ENCODE measurements around the gene FOSL1. TPM values are rescaled to one million over a fixed set of nuclear protein-coding genes. Genes with fewer than 3 reads are reported as not detected.

The FOSL1 gene
- total RNA-seq, 2 experiments from 2014 or later: 11.1 to 11.3 TPM

DNA sequence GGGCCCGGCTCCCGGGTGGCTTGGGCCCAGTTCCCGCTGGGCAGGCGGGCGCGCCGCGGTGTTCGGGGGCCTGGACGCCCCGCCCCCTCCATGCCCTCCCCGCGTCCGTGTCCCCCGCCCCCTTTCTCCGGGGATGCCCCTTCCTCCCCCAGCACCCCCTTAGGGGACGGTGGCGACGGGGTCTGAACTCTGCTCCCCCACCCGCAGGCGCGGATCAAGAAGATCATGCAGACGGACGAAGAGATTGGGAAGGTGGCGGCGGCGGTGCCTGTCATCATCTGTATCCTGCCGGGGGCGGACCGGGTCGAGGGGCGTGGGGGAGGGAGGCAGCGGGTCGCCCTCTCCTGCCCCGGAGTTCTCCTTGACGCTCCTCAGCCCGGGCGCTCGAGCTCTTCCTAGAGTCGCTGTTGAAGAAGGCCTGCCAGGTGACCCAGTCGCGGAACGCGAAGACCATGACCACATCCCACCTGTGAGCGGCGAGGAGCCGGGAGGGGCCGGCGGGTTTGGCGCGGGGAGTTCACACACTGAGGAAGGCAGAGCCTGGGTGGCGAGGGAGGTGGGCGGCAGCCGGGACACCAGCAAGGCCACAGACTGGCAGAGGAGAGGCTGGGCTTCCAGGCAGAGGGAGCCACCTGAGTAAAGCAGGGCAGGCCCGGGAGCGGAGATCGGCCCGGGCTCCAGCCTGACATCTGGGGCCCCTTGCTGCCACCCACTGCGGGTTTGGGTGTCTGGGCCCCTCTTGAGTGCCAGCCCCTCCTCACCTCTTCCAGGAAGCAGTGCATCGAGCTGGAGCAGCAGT lies 19.6 kb upstream of the FOSL1 start:
- peaks cover 35% of the 10 kb centered on the region for H3K4me1 Mint-ChIP-seq
- peak overlapping the region; percentile 91 for H3K4me3 Mint-ChIP-seq
- DNase-seq (peak; percentile 79), ATAC-seq (peak; percentile 40)
- ChIA-PET CTCF (interaction anchor here (0.6 to 0.9 kb wide), 2 partner anchors 70 to 131 kb away, joined by 4 read pairs; no protein-coding TSS in a partner anchor), POLR2A (no interaction called here)
- no peaks in the 10 kb centered on the region for H3K9me3 Mint-ChIP-seq (ENCODE audit: low read depth)
- H3K27ac Mint-ChIP-seq: peak overlapping the region; percentile 88
- intact Hi-C loops (cut with DNase I, micrococcal nuclease): loop anchor here (1.0 to 2.0 kb wide), 22 partner anchors 9 to 395 kb away; partner anchors contain the start of genes CFL1 (in 2 of the 2), FIBP (in 2 of the 2), FOSL1 (in 2 of the 2) and SART1 (in 2 of the 2)
- H3K27me3 Mint-ChIP-seq: no peaks in the 10 kb centered on the region
- peaks cover 15% of the 10 kb centered on the region for H3K36me3 Mint-ChIP-seq (ENCODE audit: low read depth)

- ChIA-PET POLR2A (no interaction called here), CTCF (interaction anchor here (0.6 kb wide), 1 partner anchor 132 kb away, joined by 4 read pairs; no protein-coding TSS in a partner anchor)
- Mint-ChIP-seq H3K4me3 (peak within 1 kb of the TSS; percentile 91), H3K4me1 (peaks cover 35% of the 10 kb centered on the region), H3K36me3 (ENCODE audit: low read depth) (peaks cover 14% of the 10 kb centered on the region), H3K9me3 (ENCODE audit: low read depth) (no peaks in the 10 kb centered on the region), H3K27ac (peak within 1 kb of the TSS; percentile 88), H3K27me3 (no peaks in the 10 kb centered on the region)
- intact Hi-C loops (cut with DNase I, micrococcal nuclease): loop anchor here (1.0 to 2.0 kb wide), 22 partner anchors 9 to 395 kb away; partner anchors contain the start of genes CFL1 (in 2 of the 2), FIBP (in 2 of the 2), FOSL1 (in 2 of the 2) and SART1 (in 2 of the 2)
- peak; percentile 100 for DNase-seq
- ATAC-seq: peak; percentile 94
Observed at GRCh38 chr11:65919141-65919572, 19.0 kb upstream of the FOSL1 start, which contains the start of gene DRAP1. Gene DRAP1 (plus strand): TSS chr11:65919426. CDS start chr11:65919502, 76 bp downstream.

- Mint-ChIP-seq H3K9me3 (ENCODE audit: low read depth) (no peaks in the 10 kb centered on the region), H3K36me3 (ENCODE audit: low read depth) (peaks cover 14% of the 10 kb centered on the region), H3K4me1 (peaks cover 35% of the 10 kb centered on the region), H3K27me3 (no peaks in the 10 kb centered on the region), H3K27ac (peak within 1 kb of the TSS; percentile 88), H3K4me3 (peak within 1 kb of the TSS; percentile 91)
- intact Hi-C loops (cut with DNase I, micrococcal nuclease): loop anchor here (1.0 to 2.0 kb wide), 22 partner anchors 10 to 394 kb away; partner anchors contain the start of genes CFL1 (in 2 of the 2), FIBP (in 2 of the 2), FOSL1 (in 2 of the 2) and SART1 (in 2 of the 2)
- ATAC-seq (peak; percentile 68), DNase-seq (no peak)
- ChIA-PET CTCF (interaction anchor here (0.6 to 1.8 kb wide), 6 partner anchors 10 to 199 kb away, joined by 3 to 10 read pairs (median 5); partner anchors contain the start of genes CCDC85B, FIBP, FOSL1 and MUS81), POLR2A (interaction anchor here (0.9 to 1.0 kb wide), 2 partner anchors 18 to 28 kb away, joined by 3 to 5 read pairs; partner anchors contain the start of genes CCDC85B and FOSL1)
Observed at GRCh38 chr11:65918211-65919140, 18.3 kb upstream of the FOSL1 start, which contains the start of gene C11orf68. Gene C11orf68 (minus strand): TSS chr11:65919062. CDS start chr11:65919031, 31 bp downstream.

- no peak for DNase-seq
- no peaks in the 10 kb centered on the region for H3K9me3 Mint-ChIP-seq (ENCODE audit: low read depth)
- intact Hi-C loops (cut with DNase I, micrococcal nuclease): loop anchor here (2.0 kb wide), 4 partner anchors 29 to 343 kb away; partner anchors contain the start of genes CFL1 (in 1 of the 2), FIBP (in 1 of the 2) and SART1 (in 1 of the 2)
- CTCF ChIA-PET: interaction anchor here (0.6 to 1.8 kb wide), 7 partner anchors 9 to 200 kb away, joined by 3 to 10 read pairs (median 5); partner anchors contain the start of genes CCDC85B, FIBP, FOSL1 and MUS81
- peak overlapping the region; percentile 91 for H3K4me3 Mint-ChIP-seq
- H3K36me3 Mint-ChIP-seq (ENCODE audit: low read depth): peaks cover 11% of the 10 kb centered on the region
- H3K27me3 Mint-ChIP-seq: no peaks in the 10 kb centered on the region
- no peak for ATAC-seq
- peaks cover 35% of the 10 kb centered on the region for H3K4me1 Mint-ChIP-seq
- H3K27ac Mint-ChIP-seq: peak overlapping the region; percentile 86
- POLR2A ChIA-PET: interaction anchor here (0.6 to 1.0 kb wide), 3 partner anchors 18 to 85 kb away, joined by 3 to 5 read pairs (median 3); partner anchors contain the start of genes CCDC85B and FOSL1
Observed at GRCh38 chr11:65917434-65918210, 17.4 kb upstream of the FOSL1 start.

- DNase-seq: no peak
- H3K27ac Mint-ChIP-seq: peak overlapping the region; percentile 58
- peaks cover 6% of the 10 kb centered on the region for H3K36me3 Mint-ChIP-seq (ENCODE audit: low read depth)
- no peaks in the 10 kb centered on the region for H3K9me3 Mint-ChIP-seq (ENCODE audit: low read depth)
- ChIA-PET CTCF (interaction anchor here (0.7 to 1.8 kb wide), 4 partner anchors 8 to 57 kb away, joined by 4 to 10 read pairs (median 6); partner anchors contain the start of genes CCDC85B, FIBP and MUS81), POLR2A (no interaction called here)
- peaks cover 31% of the 10 kb centered on the region for H3K4me1 Mint-ChIP-seq
- ATAC-seq: no peak
- intact Hi-C loops (cut with DNase I, micrococcal nuclease): no loop called here
- peak overlapping the region; percentile 91 for H3K4me3 Mint-ChIP-seq
- H3K27me3 Mint-ChIP-seq: no peaks in the 10 kb centered on the region
Observed at GRCh38 chr11:65917077-65917433, 16.9 kb upstream of the FOSL1 start.

DNA sequence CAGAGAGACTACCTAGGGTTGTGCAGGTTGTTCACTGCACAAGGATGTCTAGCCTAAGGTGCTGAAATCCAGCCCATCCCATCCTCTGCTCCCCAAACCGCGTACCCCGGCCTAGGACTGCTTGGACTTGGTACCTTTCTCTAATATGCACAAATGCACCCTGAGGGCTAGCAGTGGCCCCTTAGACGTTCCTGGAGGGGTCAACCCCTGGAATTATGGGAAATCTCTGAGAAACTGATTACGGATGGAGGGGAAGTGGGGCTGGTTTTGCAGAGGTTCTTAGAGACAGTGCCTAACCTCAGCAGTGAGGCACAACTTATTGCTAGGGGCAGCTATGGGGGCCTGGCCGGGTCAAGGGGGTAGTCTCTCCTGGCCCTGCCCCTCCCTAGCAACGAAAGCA lies 16.2 kb upstream of the FOSL1 start:
- Mint-ChIP-seq H3K9me3 (ENCODE audit: low read depth) (no peaks in the 10 kb centered on the region), H3K4me1 (peaks cover 27% of the 10 kb centered on the region), H3K4me3 (peak overlapping the region; percentile 91), H3K36me3 (ENCODE audit: low read depth) (peaks cover 2% of the 10 kb centered on the region), H3K27ac (peak overlapping the region; percentile 58), H3K27me3 (peaks cover 2% of the 10 kb centered on the region)
- POLR2A ChIA-PET: interaction anchor here (1.0 kb wide), 1 partner anchor 23 kb away, joined by 6 read pairs; no protein-coding TSS in a partner anchor
- ATAC-seq: no peak
- CTCF ChIA-PET: interaction anchor here (0.7 to 1.3 kb wide), 3 partner anchors 26 to 473 kb away, joined by 3 to 5 read pairs (median 3); partner anchors contain the start of gene CCDC85B
- no peak for DNase-seq
- intact Hi-C loops (cut with DNase I, micrococcal nuclease): no loop called here

- intact Hi-C loops (cut with DNase I, micrococcal nuclease): no loop called here
- Mint-ChIP-seq H3K9me3 (ENCODE audit: low read depth) (no peaks in the 10 kb centered on the region), H3K27me3 (peaks cover 2% of the 10 kb centered on the region), H3K4me1 (peaks cover 26% of the 10 kb centered on the region), H3K27ac (no peak overlapping the region), H3K4me3 (no peak overlapping the region), H3K36me3 (ENCODE audit: low read depth) (peaks cover 2% of the 10 kb centered on the region)
- CTCF ChIA-PET: interaction anchor here (0.7 to 1.3 kb wide), 3 partner anchors 26 to 473 kb away, joined by 3 to 5 read pairs (median 3); partner anchors contain the start of gene CCDC85B
- ATAC-seq (no peak), DNase-seq (peak; percentile 38)
- POLR2A ChIA-PET: interaction anchor here (1.0 kb wide), 1 partner anchor 22 kb away, joined by 6 read pairs; no protein-coding TSS in a partner anchor
Observed at GRCh38 chr11:65915821-65916251, 15.6 kb upstream of the FOSL1 start.

DNA sequence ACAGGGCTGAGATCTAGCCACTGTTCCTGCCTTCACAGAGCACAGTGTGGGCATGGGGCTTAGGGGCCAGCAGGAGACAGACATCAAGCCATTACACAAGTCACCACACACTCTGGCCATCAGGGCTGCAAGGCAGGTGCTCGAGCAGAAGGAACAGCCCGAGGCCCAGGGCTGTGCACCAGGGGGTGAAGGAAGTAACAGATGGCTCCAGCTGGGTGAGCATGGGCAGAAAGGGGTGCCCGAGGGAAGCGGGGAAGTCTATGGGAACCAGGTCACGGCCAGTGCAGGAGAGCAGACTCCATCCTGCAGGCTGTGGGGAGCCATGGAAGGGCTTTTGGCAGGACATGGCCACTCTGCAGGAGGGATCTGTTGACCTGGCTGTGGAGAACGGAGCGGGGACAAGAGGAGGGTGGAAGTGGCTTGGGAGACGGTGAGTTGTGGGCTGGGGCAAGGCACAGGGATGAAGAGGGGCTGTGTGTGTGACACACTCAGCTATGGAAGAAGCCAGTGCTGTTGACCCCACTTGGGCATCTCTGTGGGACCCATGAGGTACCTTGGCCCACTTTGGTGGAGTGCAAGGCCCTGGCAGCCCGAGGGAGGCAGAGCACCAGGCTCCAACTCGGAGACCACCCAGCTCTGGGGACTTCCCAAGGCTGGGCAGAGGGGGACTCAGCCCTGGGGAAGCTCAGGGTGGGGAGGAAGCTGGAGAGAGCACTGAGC lies 15.1 kb upstream of the FOSL1 start:
- Mint-ChIP-seq H3K9me3 (ENCODE audit: low read depth) (no peaks in the 10 kb centered on the region), H3K27ac (peak overlapping the region; percentile 3), H3K4me1 (peaks cover 22% of the 10 kb centered on the region), H3K4me3 (no peak overlapping the region), H3K27me3 (peaks cover 2% of the 10 kb centered on the region), H3K36me3 (ENCODE audit: low read depth) (peaks cover 2% of the 10 kb centered on the region)
- intact Hi-C loops (cut with DNase I, micrococcal nuclease): no loop called here
- no peak for DNase-seq
- ChIA-PET CTCF (interaction anchor here (0.6 to 1.3 kb wide), 5 partner anchors 17 to 474 kb away, joined by 3 to 5 read pairs (median 3); partner anchors contain the start of gene CCDC85B), POLR2A (interaction anchor here (1.0 kb wide), 1 partner anchor 21 kb away, joined by 6 read pairs; no protein-coding TSS in a partner anchor)
- ATAC-seq: no peak

GRCh38 chr11:65912845-65913244 lies 12.7 kb upstream of the FOSL1 start:
- CTCF ChIA-PET: interaction anchor here (0.6 to 1.2 kb wide), 4 partner anchors 11 to 318 kb away, joined by 3 to 4 read pairs (median 3); no protein-coding TSS in a partner anchor
- intact Hi-C loops (cut with DNase I, micrococcal nuclease): no loop called here

More at GRCh38 chr11:65912845-65913244, 12.7 kb upstream of the FOSL1 start:
- Mint-ChIP-seq H3K9me3 (ENCODE audit: low read depth) (no peaks in the 10 kb centered on the region), H3K27me3 (peaks cover 2% of the 10 kb centered on the region), H3K4me3 (no peak overlapping the region), H3K27ac (no peak overlapping the region), H3K4me1 (peaks cover 23% of the 10 kb centered on the region), H3K36me3 (ENCODE audit: low read depth) (no peaks in the 10 kb centered on the region)
- POLR2A ChIA-PET: interaction anchor here (0.6 kb wide), 1 partner anchor 18 kb away, joined by 5 read pairs; no protein-coding TSS in a partner anchor
- no peak for DNase-seq
- no peak for ATAC-seq

Data from activated CD4-positive, alpha-beta T cell treated with anti-CD3 and anti-CD28 coated beads for 36 hours (primary cell).